BJ (cell line): ENCODE measurements around the gene BPGM. TPM values are rescaled to one million over a fixed set of nuclear protein-coding genes. Genes with fewer than 3 reads are reported as not detected.
A peak's percentile ranks its signal among the peaks of the same experiment; 100 is the strongest.

Experiments
- CTCF ChIA-PET: fragments of 350-600 bp; formaldehyde crosslinking; extraction: SDS; loops from one replicate; lab custom pipeline; 2021; ENCODE audit warnings: antibody characterized with exemption, inconsistent platforms; lab: Yijun Ruan, JAX
- POLR2A ChIA-PET: fragments of 300-600 bp; sonication (Branson Sonifier 250); formaldehyde crosslinking; extraction: SDS; loops from one replicate; lab custom pipeline; 2021; ENCODE audit warnings: antibody characterized with exemption; lab: Charles Lee
- DNase-seq: peaks from one replicate; pipeline ENCODE4 v3.0.0-alpha.2; 2011; ENCODE audit warnings: low read depth
- H3K27me3 ChIP-seq: 2 replicates; pipeline ENCODE4 v1.6.0; 2011; ENCODE audit warnings: low read length; ENCODE audit not compliant: control insufficient read depth, insufficient read depth
- H3K36me3 ChIP-seq: 2 replicates; pipeline ENCODE4 v1.5.1; 2011; ENCODE audit warnings: low read length; ENCODE audit not compliant: control insufficient read depth, insufficient read depth
- H3K4me3 ChIP-seq: 2 replicates; pipeline ENCODE4 v1.5.1; 2011; ENCODE audit warnings: low read depth, mild to moderate bottlenecking, control low read depth, low read length
- CTCF ChIP-seq: IDR thresholded peaks from 2 replicates; pipeline ENCODE4 v1.5.1; 2011; ENCODE audit warnings: low read depth, mild to moderate bottlenecking, control low read depth, inconsistent platforms, low read length, moderate library complexity; ENCODE audit not compliant: insufficient read depth
- polyA minus RNA-seq: library from RNA; depleted of rRNA, polyadenylated mRNA; stranded (reverse); fragments of >200 nt; gene quantifications from 2 replicates; pipeline ENCODE4 v1.2.3, GENCODE V29; 2011; rRNA and poly(A)+ RNA removed
- polyA plus RNA-seq: library from polyadenylated mRNA; depleted of rRNA; stranded (reverse); fragments of >200 nt; gene quantifications from 2 replicates; pipeline ENCODE4 v1.2.3, GENCODE V29; 2011; rRNA removed

The BPGM gene
- 14.1 and 25.0 TPM in 2 replicates for polyA plus RNA-seq
- 6.6 and 6.9 TPM in 2 replicates for polyA minus RNA-seq

DNA sequence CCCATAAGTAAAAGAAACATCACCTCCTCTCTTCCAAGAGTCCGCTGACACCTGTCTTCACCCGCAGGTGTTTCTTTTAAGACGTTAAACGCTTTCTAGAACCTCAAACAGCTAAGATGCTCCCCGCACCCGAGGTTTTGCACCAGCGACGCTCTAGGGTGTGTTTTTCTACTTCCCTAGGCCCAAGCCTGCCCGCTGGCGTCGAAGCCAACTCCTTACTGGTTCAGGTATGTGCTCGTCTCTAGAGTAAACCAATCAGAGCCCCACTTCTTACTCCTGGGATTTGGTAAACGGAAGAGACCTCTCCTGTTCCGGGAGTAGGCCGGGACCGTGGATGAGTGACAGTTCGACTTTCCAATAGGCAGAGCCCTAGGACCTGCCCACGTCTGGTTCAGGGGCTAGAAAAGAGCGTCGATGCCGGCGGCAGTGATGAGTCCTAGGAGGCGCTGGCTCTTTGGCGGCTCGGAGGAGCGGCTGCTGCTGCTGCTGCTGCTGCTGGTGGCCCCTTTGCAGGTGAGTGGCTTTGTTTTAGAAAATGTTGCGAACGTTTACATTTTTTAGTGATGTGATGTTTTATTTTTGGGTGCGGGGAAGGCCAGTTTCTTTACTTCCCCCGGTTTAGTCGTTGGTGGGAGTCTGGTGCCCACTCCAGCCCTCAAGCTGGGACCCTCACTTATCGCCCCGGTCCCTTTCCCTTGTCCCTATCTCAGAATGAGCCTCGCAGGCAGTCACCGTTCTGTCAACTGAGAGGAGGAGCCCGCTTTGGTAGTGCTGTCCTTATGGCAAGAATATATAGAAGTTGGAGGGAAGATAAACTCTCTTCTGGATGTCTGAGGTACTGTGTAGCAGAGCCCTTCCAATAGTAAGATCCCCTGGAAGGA, at the start of gene BPGM:
Gene BPGM (plus strand): TSS at position 429 of the 881 bp plus-strand sequence. CDS start 14,655 bp downstream, outside the sequence.
- no peaks in the 10 kb centered on the region for H3K27me3 ChIP-seq
- H3K36me3 ChIP-seq, result no peaks in the 10 kb centered on the region
- ChIA-PET CTCF (interaction anchor here (0.6 to 3.4 kb wide), 10 partner anchors 7 to 311 kb away, joined by 3 to 29 read pairs (median 5); partner anchors contain the start of gene AKR1B1), POLR2A (interaction anchor here (1.0 to 1.4 kb wide), 3 partner anchors 14 to 558 kb away, joined by 5 to 6 read pairs (median 5); no protein-coding TSS in a partner anchor)
- peak; percentile 37 for TF ChIP-seq CTCF
- H3K4me3 ChIP-seq, result peak within 1 kb of the TSS; percentile 66
- peak; percentile 100 for DNase-seq

- Histone ChIP-seq H3K4me3 (no peak overlapping the region), H3K36me3 (no peaks in the 10 kb centered on the region), H3K27me3 (no peaks in the 10 kb centered on the region)
- ChIA-PET POLR2A (no interaction called here), CTCF (interaction anchor here (0.6 to 3.6 kb wide), 5 partner anchors 12 to 167 kb away, joined by 3 to 15 read pairs (median 5); no protein-coding TSS in a partner anchor)
- DNase-seq, result no peak
- TF ChIP-seq CTCF, result no peak
These were observed 47.3 kb upstream of the BPGM start for GRCh38 chr7:134599371-134599770.

DNA sequence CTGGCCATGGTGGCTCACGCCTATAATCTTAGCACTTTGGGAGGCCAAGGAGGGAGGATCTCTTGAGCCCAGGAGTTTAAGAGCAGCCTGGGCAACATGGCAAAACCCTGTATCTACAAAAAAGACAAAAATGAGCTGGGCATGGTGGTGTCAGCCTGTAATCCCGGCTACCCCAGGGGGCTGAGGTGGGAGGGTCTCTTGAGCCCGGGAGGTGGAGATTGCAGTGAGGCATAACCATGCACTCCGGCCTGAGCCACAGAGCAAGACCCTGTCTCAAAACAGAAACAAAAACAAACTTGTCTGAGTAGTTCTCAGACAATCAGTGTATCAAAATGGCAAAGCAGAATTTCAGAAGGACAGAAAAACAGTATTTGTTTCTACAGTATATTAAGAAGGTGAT, 45.2 kb upstream of the BPGM start:
- TF ChIP-seq CTCF, result no peak
- Histone ChIP-seq H3K36me3 (no peaks in the 10 kb centered on the region), H3K4me3 (no peak overlapping the region), H3K27me3 (no peaks in the 10 kb centered on the region)
- ChIA-PET CTCF (no interaction called here), POLR2A (no interaction called here)
- DNase-seq, result no peak

DNA sequence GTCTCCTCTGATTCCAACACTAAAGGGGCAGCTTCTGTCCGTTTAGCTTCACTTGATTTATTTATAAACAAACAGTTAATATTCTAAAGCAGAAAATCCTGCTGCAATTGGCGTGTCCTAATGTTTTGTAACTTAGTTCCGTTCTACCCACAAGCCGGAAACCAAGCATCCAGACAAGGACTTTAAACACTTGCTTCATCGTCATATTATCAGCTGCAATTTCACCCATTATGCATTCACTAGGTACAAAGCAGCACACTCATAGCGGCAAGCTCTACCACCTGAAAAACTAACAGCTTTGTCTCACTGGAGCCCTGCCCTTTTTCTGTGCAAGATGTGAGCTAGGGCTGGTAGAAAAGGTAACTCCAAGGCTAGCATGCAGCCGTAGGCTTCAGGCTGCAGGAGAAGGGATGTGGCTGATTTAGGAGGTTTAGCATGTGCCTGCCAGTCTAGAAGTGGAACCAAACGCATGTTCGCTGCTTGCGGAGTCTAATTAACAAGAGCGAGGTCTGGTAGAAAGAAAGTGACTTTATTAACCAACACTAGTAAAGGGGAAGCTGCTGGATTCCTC, 43.7 kb upstream of the BPGM start:
- Histone ChIP-seq H3K27me3 (no peaks in the 10 kb centered on the region), H3K4me3 (no peak overlapping the region), H3K36me3 (no peaks in the 10 kb centered on the region)
- DNase-seq, result no peak
- CTCF ChIA-PET, result interaction anchor here (1.0 to 14.2 kb wide), 7 partner anchors 8 to 170 kb away, joined by 3 to 248 read pairs (median 6); no protein-coding TSS in a partner anchor
- TF ChIP-seq CTCF, result no peak
- POLR2A ChIA-PET, result no interaction called here
